Activated naive CD8-positive, alpha-beta T cell (primary cell): ENCODE results near the gene DLG2.

Experiments
- H3K27ac Mint-ChIP-seq: one replicate; pipeline ENCODE4 v1.8.0; 2021; ENCODE audit warnings: mixed read lengths
- H3K27me3 Mint-ChIP-seq: one replicate; pipeline ENCODE4 v1.8.0; 2021; ENCODE audit warnings: mixed read lengths
- H3K36me3 Mint-ChIP-seq: one replicate; pipeline ENCODE4 v1.8.0; 2021; ENCODE audit warnings: mixed read lengths
- H3K4me1 Mint-ChIP-seq: one replicate; pipeline ENCODE4 v1.8.0; 2021; ENCODE audit warnings: low read depth, mixed read lengths
- H3K4me3 Mint-ChIP-seq: one replicate; pipeline ENCODE4 v1.8.0; 2021; ENCODE audit warnings: mild to moderate bottlenecking, mixed read lengths
- H3K9me3 Mint-ChIP-seq: one replicate; pipeline ENCODE4 v1.8.0; 2021; ENCODE audit warnings: low read depth, mixed read lengths

The DLG2 gene

GRCh38 chr11:84227970-84228665 is 1399.0 kb downstream of the DLG2 start:
- no peaks in the 10 kb centered on the region for H3K4me1 Mint-ChIP-seq
- H3K36me3 Mint-ChIP-seq = no peaks in the 10 kb centered on the region
- H3K27me3 Mint-ChIP-seq = no peaks in the 10 kb centered on the region
- H3K27ac Mint-ChIP-seq = no peak overlapping the region
- H3K4me3 Mint-ChIP-seq = no peak overlapping the region
- peaks cover 8% of the 10 kb centered on the region for H3K9me3 Mint-ChIP-seq

GRCh38 chr11:84224042-84224441 is 1403.1 kb downstream of the DLG2 start:
- Mint-ChIP-seq H3K9me3 (peaks cover 9% of the 10 kb centered on the region), H3K36me3 (no peaks in the 10 kb centered on the region), H3K4me3 (no peak overlapping the region), H3K27ac (no peak overlapping the region), H3K4me1 (no peaks in the 10 kb centered on the region), H3K27me3 (no peaks in the 10 kb centered on the region)

- Mint-ChIP-seq H3K27ac (no peak overlapping the region), H3K36me3 (no peaks in the 10 kb centered on the region), H3K4me1 (no peaks in the 10 kb centered on the region), H3K4me3 (no peak overlapping the region), H3K9me3 (peaks cover 16% of the 10 kb centered on the region), H3K27me3 (no peaks in the 10 kb centered on the region)
These were observed 1408.8 kb downstream of the DLG2 start for GRCh38 chr11:84218318-84218717.

- H3K4me1 Mint-ChIP-seq = no peaks in the 10 kb centered on the region
- no peaks in the 10 kb centered on the region for H3K27me3 Mint-ChIP-seq
- H3K27ac Mint-ChIP-seq = no peak overlapping the region
- H3K9me3 Mint-ChIP-seq = peaks cover 19% of the 10 kb centered on the region
- no peak overlapping the region for H3K4me3 Mint-ChIP-seq
- no peaks in the 10 kb centered on the region for H3K36me3 Mint-ChIP-seq
These were observed 1411.5 kb downstream of the DLG2 start for GRCh38 chr11:84215672-84216071.

GRCh38 chr11:84214557-84214956 is 1412.6 kb downstream of the DLG2 start:
- H3K4me1 Mint-ChIP-seq = no peaks in the 10 kb centered on the region
- H3K9me3 Mint-ChIP-seq = peaks cover 19% of the 10 kb centered on the region
- no peak overlapping the region for H3K27ac Mint-ChIP-seq
- H3K27me3 Mint-ChIP-seq = no peaks in the 10 kb centered on the region
- H3K4me3 Mint-ChIP-seq = no peak overlapping the region
- H3K36me3 Mint-ChIP-seq = no peaks in the 10 kb centered on the region

- Mint-ChIP-seq H3K27me3 (no peaks in the 10 kb centered on the region), H3K4me1 (no peaks in the 10 kb centered on the region)
These were observed 1414.4 kb downstream of the DLG2 start for GRCh38 chr11:84212468-84213390.

GRCh38 chr11:84211896-84212295 is 1415.2 kb downstream of the DLG2 start:
- Mint-ChIP-seq H3K4me1 (no peaks in the 10 kb centered on the region), H3K9me3 (peaks cover 16% of the 10 kb centered on the region), H3K36me3 (no peaks in the 10 kb centered on the region), H3K27ac (no peak overlapping the region), H3K4me3 (no peak overlapping the region), H3K27me3 (no peaks in the 10 kb centered on the region)

More at GRCh38 chr11:84212468-84213390, 1414.4 kb downstream of the DLG2 start:
- H3K9me3 Mint-ChIP-seq = peaks cover 16% of the 10 kb centered on the region
- H3K36me3 Mint-ChIP-seq = no peaks in the 10 kb centered on the region
- H3K27ac Mint-ChIP-seq = no peak overlapping the region
- no peak overlapping the region for H3K4me3 Mint-ChIP-seq

- Mint-ChIP-seq H3K27me3 (no peaks in the 10 kb centered on the region), H3K4me1 (no peaks in the 10 kb centered on the region), H3K9me3 (peaks cover 23% of the 10 kb centered on the region), H3K4me3 (no peak overlapping the region), H3K27ac (no peak overlapping the region), H3K36me3 (no peaks in the 10 kb centered on the region)
These were observed 1432.4 kb downstream of the DLG2 start for GRCh38 chr11:84194696-84195095.

- Mint-ChIP-seq H3K27me3 (no peaks in the 10 kb centered on the region), H3K9me3 (peaks cover 18% of the 10 kb centered on the region), H3K36me3 (no peaks in the 10 kb centered on the region), H3K4me3 (no peak overlapping the region), H3K27ac (no peak overlapping the region), H3K4me1 (no peaks in the 10 kb centered on the region)
These were observed 1433.4 kb downstream of the DLG2 start for GRCh38 chr11:84193706-84194105.

- Mint-ChIP-seq H3K27me3 (no peaks in the 10 kb centered on the region), H3K27ac (no peak overlapping the region), H3K9me3 (peaks cover 6% of the 10 kb centered on the region), H3K36me3 (no peaks in the 10 kb centered on the region), H3K4me1 (no peaks in the 10 kb centered on the region), H3K4me3 (no peak overlapping the region)
These were observed 1438.6 kb downstream of the DLG2 start for GRCh38 chr11:84188521-84188920.

GRCh38 chr11:84173078-84173477 is 1454.1 kb downstream of the DLG2 start:
- Mint-ChIP-seq H3K27ac (no peak overlapping the region), H3K27me3 (no peaks in the 10 kb centered on the region), H3K36me3 (no peaks in the 10 kb centered on the region), H3K9me3 (peaks cover 11% of the 10 kb centered on the region), H3K4me1 (no peaks in the 10 kb centered on the region), H3K4me3 (no peak overlapping the region)

- no peaks in the 10 kb centered on the region for H3K27me3 Mint-ChIP-seq
- no peak overlapping the region for H3K4me3 Mint-ChIP-seq
- H3K4me1 Mint-ChIP-seq = no peaks in the 10 kb centered on the region
- H3K36me3 Mint-ChIP-seq = no peaks in the 10 kb centered on the region
- H3K27ac Mint-ChIP-seq = no peak overlapping the region
- H3K9me3 Mint-ChIP-seq = peaks cover 25% of the 10 kb centered on the region
These were observed 1462.0 kb downstream of the DLG2 start for GRCh38 chr11:84165139-84165538.

GRCh38 chr11:84164728-84165127 is 1462.4 kb downstream of the DLG2 start:
- Mint-ChIP-seq H3K4me3 (no peak overlapping the region), H3K4me1 (no peaks in the 10 kb centered on the region), H3K27ac (no peak overlapping the region), H3K27me3 (no peaks in the 10 kb centered on the region), H3K9me3 (peaks cover 29% of the 10 kb centered on the region), H3K36me3 (no peaks in the 10 kb centered on the region)

- Mint-ChIP-seq H3K4me3 (no peak overlapping the region), H3K27me3 (no peaks in the 10 kb centered on the region), H3K4me1 (no peaks in the 10 kb centered on the region), H3K36me3 (no peaks in the 10 kb centered on the region), H3K27ac (no peak overlapping the region), H3K9me3 (peaks cover 27% of the 10 kb centered on the region)
These were observed 1464.0 kb downstream of the DLG2 start for GRCh38 chr11:84163116-84163515.

- Mint-ChIP-seq H3K27me3 (no peaks in the 10 kb centered on the region), H3K36me3 (no peaks in the 10 kb centered on the region), H3K27ac (no peak overlapping the region), H3K4me3 (no peak overlapping the region), H3K9me3 (peaks cover 47% of the 10 kb centered on the region), H3K4me1 (no peaks in the 10 kb centered on the region)
These were observed 1469.5 kb downstream of the DLG2 start for GRCh38 chr11:84157639-84158038.
